Measurements from ENCODE around the gene METTL26.

Gene METTL26

GRCh38 chr16:658679-659571, 22.8 kb upstream of the METTL26 start:
- DNase-seq: no peak

GRCh38 chr16:657487-657886, 21.4 kb upstream of the METTL26 start:
- no peak for DNase-seq

GRCh38 chr16:654034-654433, 17.9 kb upstream of the METTL26 start:
- DNase-seq: no peak

- DNase-seq: no peak
Measured at GRCh38 chr16:652454-653305, 16.6 kb upstream of the METTL26 start.

GRCh38 chr16:651844-652243, 15.7 kb upstream of the METTL26 start:
- DNase-seq: no peak

- DNase-seq: no peak
Measured at GRCh38 chr16:649631-650030, 13.5 kb upstream of the METTL26 start.

- peak; percentile 93 for DNase-seq
Measured at GRCh38 chr16:648781-649589, 12.9 kb upstream of the METTL26 start, which contains the start of gene WDR90. WDR90 (plus strand) TSS chr16:649365; CDS start chr16:649417, 52 bp downstream.

- peak; percentile 41 for DNase-seq
Measured at GRCh38 chr16:648071-648780, 12.1 kb upstream of the METTL26 start.

GRCh38 chr16:647173-647902, 11.2 kb upstream of the METTL26 start:
- no peak for DNase-seq

GRCh38 chr16:646679-647172, 10.6 kb upstream of the METTL26 start:
- no peak for DNase-seq

- DNase-seq: no peak
Measured at GRCh38 chr16:645852-646678, 10.0 kb upstream of the METTL26 start.

GRCh38 chr16:644556-644955, 8.5 kb upstream of the METTL26 start:
- DNase-seq: no peak

- no peak for DNase-seq
Measured at GRCh38 chr16:643050-643368, 6.9 kb upstream of the METTL26 start.

GRCh38 chr16:642189-643049, 6.3 kb upstream of the METTL26 start:
- peak; percentile 41 for DNase-seq

- DNase-seq: peak; percentile 77
Measured at GRCh38 chr16:641326-642188, 5.5 kb upstream of the METTL26 start, which contains the start of gene MCRIP2. MCRIP2 (plus strand) TSS chr16:641828; CDS start chr16:641992, 164 bp downstream.

- no peak for DNase-seq
Measured at GRCh38 chr16:640614-641013, 4.5 kb upstream of the METTL26 start.

- no peak for DNase-seq
Measured at GRCh38 chr16:638836-639235, 2.7 kb upstream of the METTL26 start.

- no peak for DNase-seq
Measured at GRCh38 chr16:638034-638543, 2.0 kb upstream of the METTL26 start.
